GM18868 (cell line): ENCODE results near the gene PLB1.
"Not testable (repeated sequence)": the region's sequence is repeated elsewhere in the genome, so short reads cannot be mapped to it uniquely, and the experiment has no call there.

Experiments used
- ATAC-seq: cut with Tn5 transposase; IDR thresholded peaks from one replicate; pipeline ENCODE4 v1.9.1; 2021; ENCODE audit warnings: mild to moderate bottlenecking, moderate library complexity; ENCODE audit not compliant: unreplicated experiment

PLB1 gene

GRCh38 chr2:28469304-28469703, 26.6 kb upstream of the PLB1 start:
- ATAC-seq, result no peak

GRCh38 chr2:28469947-28470535, 25.8 kb upstream of the PLB1 start:
- ATAC-seq, result no peak

GRCh38 chr2:28470759-28471158, 25.1 kb upstream of the PLB1 start:
- no peak for ATAC-seq

- ATAC-seq, result no peak
Observed at GRCh38 chr2:28471214-28471613, 24.6 kb upstream of the PLB1 start.

- no peak for ATAC-seq
Observed at GRCh38 chr2:28471701-28472236, 24.1 kb upstream of the PLB1 start.

GRCh38 chr2:28472641-28473040, 23.2 kb upstream of the PLB1 start:
- ATAC-seq, result not testable (repeated sequence)

GRCh38 chr2:28475088-28475595, 20.7 kb upstream of the PLB1 start:
- ATAC-seq, result no peak

- no peak for ATAC-seq
Observed at GRCh38 chr2:28477087-28477486, 18.8 kb upstream of the PLB1 start.

- ATAC-seq, result no peak
Observed at GRCh38 chr2:28477645-28478044, 18.2 kb upstream of the PLB1 start.

- no peak for ATAC-seq
Observed at GRCh38 chr2:28480403-28481049, 15.3 kb upstream of the PLB1 start.

GRCh38 chr2:28481905-28482304, 14.0 kb upstream of the PLB1 start:
- no peak for ATAC-seq

GRCh38 chr2:28484835-28485234, 11.0 kb upstream of the PLB1 start:
- no peak for ATAC-seq

GRCh38 chr2:28486526-28486925, 9.3 kb upstream of the PLB1 start:
- ATAC-seq, result no peak

- no peak for ATAC-seq
Observed at GRCh38 chr2:28487258-28487657, 8.6 kb upstream of the PLB1 start.

GRCh38 chr2:28488083-28488830, 7.6 kb upstream of the PLB1 start:
- no peak for ATAC-seq

GRCh38 chr2:28488858-28489575, 6.8 kb upstream of the PLB1 start:
- ATAC-seq, result no peak

- no peak for ATAC-seq
Observed at GRCh38 chr2:28490558-28490957, 5.3 kb upstream of the PLB1 start.

GRCh38 chr2:28492282-28492681, 3.6 kb upstream of the PLB1 start:
- ATAC-seq, result no peak

- ATAC-seq, result no peak
Observed at GRCh38 chr2:28493636-28494035, 2.2 kb upstream of the PLB1 start.

- no peak for ATAC-seq
Observed at GRCh38 chr2:28496781-28497180, 921 bp downstream of the PLB1 start.

- no peak for ATAC-seq
Observed at GRCh38 chr2:28497206-28497605, 1.3 kb downstream of the PLB1 start.
